Memory B cell (primary cell): ENCODE measurements around the gene ACTRT2.

ENCODE experiments used
- ATAC-seq: fragments of 150-1000 bp; cut with Tn5 transposase; 2 replicates; pipeline ENCODE4 v1.10.0; 2021; ENCODE audit warnings: low read depth, mild to moderate bottlenecking, moderate library complexity
- DNase-seq, 2 donors: peaks; one replicate each; pipeline ENCODE4 v3.0.0; 2022; ENCODE audit warnings: low spot score in 2 of 2
- H3K27ac Mint-ChIP-seq: one replicate; pipeline ENCODE4 v1.8.0; 2022; ENCODE audit warnings: mild to moderate bottlenecking, moderate library complexity, mixed read lengths
- H3K27me3 Mint-ChIP-seq: one replicate; pipeline ENCODE4 v1.8.0; 2022; ENCODE audit warnings: mixed read lengths
- H3K36me3 Mint-ChIP-seq: one replicate; pipeline ENCODE4 v1.8.0; 2022; ENCODE audit warnings: mild to moderate bottlenecking, mixed read lengths
- H3K4me1 Mint-ChIP-seq: one replicate; pipeline ENCODE4 v1.8.0; 2022; ENCODE audit warnings: mixed read lengths
- H3K4me3 Mint-ChIP-seq: one replicate; pipeline ENCODE4 v1.8.0; 2022; ENCODE audit warnings: mild to moderate bottlenecking, moderate library complexity, mixed read lengths
- H3K9me3 Mint-ChIP-seq: one replicate; pipeline ENCODE4 v1.8.0; 2022; ENCODE audit warnings: mixed read lengths

Gene ACTRT2

DNA sequence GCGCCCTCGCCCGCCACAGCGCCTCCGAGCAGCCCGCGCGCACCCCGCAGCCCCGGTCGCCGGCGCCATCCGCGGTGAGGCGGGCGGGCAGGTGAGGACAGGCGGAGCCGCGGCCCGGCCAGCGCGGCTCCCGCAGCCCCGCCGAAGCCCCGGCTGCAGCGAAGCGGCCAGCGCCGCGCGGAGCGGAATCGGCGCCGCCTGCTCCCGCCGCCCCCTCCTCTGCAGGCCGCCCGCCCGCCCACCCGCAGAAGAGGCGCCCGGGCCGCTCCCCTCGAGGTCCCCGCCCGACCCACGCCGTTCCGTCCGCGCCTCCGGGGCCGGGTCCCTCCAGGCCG, 49.0 kb downstream of the ACTRT2 start:
- no peak overlapping the region for H3K27ac Mint-ChIP-seq
- DNase-seq (no peak), ATAC-seq (no peak)
- no peak overlapping the region for H3K4me3 Mint-ChIP-seq
- H3K9me3 Mint-ChIP-seq, result no peaks in the 10 kb centered on the region
- H3K36me3 Mint-ChIP-seq, result no peaks in the 10 kb centered on the region
- peaks cover 6% of the 10 kb centered on the region for H3K27me3 Mint-ChIP-seq
- H3K4me1 Mint-ChIP-seq, result no peaks in the 10 kb centered on the region

DNA sequence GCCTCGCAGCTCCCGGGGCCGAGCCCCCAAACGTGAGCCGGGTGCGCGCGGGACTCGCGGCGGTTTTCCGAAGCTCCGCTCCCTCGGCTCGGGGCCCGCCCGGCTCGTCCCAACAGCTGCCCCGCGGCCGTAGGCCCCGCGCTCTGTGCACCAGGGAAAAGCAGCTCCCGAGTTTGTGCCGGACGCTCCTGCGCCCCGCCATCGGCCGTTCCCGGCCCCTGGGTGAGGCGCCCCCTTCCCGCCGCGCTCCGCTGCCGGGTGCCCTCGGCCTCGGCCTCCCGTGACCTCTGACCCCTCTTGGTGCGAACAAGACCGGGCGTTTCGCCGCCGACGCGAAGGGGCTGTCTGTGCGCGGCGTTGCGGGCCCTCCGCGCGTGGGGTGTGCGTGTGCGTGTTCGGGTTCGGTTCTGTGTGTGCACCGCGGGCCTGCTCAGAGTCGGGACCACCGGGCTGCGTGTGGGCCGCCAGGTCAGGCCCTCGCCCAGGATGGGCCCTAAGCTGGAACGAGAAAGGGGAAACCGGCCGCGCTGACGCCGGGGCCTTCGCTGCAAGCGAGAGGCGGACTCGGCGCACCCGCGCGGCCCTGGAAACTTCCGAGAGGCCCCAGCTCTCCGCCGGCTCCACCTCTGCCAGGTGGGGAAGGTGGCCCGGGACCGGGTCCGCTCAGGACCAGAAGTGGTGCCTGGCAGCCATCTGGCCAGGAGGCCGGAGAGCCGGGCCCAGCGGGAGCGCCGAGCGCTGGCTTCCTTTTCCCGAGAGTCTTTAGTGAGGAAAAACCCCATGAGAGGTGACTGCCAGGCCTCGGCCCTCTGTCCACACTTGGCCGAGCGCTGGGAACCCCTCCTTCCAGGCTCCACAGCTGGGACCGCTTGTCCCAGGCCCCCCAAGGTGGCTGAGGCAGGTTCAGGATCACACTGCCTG, 49.6 kb downstream of the ACTRT2 start:
- no peaks in the 10 kb centered on the region for H3K36me3 Mint-ChIP-seq
- no peaks in the 10 kb centered on the region for H3K4me1 Mint-ChIP-seq
- ATAC-seq (no peak), DNase-seq (no peak)
- H3K4me3 Mint-ChIP-seq, result peak overlapping the region; percentile 29
- H3K27me3 Mint-ChIP-seq, result peaks cover 6% of the 10 kb centered on the region
- H3K9me3 Mint-ChIP-seq, result no peaks in the 10 kb centered on the region
- no peak overlapping the region for H3K27ac Mint-ChIP-seq

DNA sequence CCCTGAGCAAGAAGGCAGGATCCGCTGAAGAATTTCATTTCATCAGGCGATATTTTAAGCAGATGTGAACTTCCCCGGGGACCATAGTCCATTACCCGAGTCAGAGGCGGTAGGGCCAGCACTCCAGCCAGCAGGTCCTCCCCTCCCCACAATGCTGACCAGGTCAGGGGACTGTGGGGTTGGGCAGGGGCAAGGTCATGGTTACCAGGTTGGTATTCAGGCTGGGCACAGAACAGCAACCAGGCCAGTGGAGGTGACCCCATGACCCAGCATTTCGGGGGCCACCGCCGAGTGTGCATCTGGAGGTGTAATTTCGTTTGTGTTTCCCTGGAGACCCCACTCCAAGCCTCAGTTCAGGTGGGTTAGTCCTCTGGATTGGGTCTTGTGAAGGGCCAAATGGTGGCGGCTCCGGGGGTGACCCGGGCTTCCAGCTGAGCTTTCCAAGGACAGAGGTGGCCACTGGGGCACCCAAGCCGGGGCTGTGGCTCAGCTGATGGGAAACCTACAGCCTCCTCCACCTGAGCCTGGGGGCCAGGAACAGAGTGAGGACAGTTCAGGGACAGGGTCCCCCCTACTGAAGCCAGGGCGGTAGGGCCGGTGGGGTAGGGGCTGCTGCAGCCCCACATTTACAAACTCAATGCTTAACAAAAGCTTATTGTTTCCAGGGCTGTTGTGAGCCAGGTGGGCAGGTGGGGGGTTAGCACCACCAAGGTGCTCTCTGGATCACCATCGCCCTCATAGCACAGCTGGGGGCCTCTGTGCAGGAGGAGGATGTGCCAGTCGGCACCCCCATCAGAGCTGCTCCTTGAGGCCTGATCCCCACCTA, 50.5 kb downstream of the ACTRT2 start:
- Mint-ChIP-seq H3K36me3 (no peaks in the 10 kb centered on the region), H3K9me3 (no peaks in the 10 kb centered on the region), H3K27ac (no peak overlapping the region), H3K27me3 (peaks cover 5% of the 10 kb centered on the region), H3K4me3 (no peak overlapping the region), H3K4me1 (no peaks in the 10 kb centered on the region)
- ATAC-seq, result no peak
- no peak for DNase-seq
